ENCODE measurements around the gene DLK1.

DLK1 gene

GRCh38 chr14:100719976-100720520 lies 6.6 kb upstream of the DLK1 start:
- DNase-seq (ENCODE audit: low read depth), result no peak
- no peak overlapping the region for H3K4me3 ChIP-seq (ENCODE audit: control insufficient read depth, low read depth, low read length)
- no peak for TF ChIP-seq CTCF (IDR thresholded peaks at IDR 0.05; ENCODE audit: control insufficient read depth, insufficient read depth, low read depth, low read length, missing control alignments)

GRCh38 chr14:100721568-100721967 lies 5.1 kb upstream of the DLK1 start:
- no peak overlapping the region for H3K4me3 ChIP-seq (ENCODE audit: control insufficient read depth, low read depth, low read length)
- no peak for TF ChIP-seq CTCF (IDR thresholded peaks at IDR 0.05; ENCODE audit: control insufficient read depth, insufficient read depth, low read depth, low read length, missing control alignments)
- no peak for DNase-seq (ENCODE audit: low read depth)

- no peak for DNase-seq (ENCODE audit: low read depth)
- TF ChIP-seq CTCF (IDR thresholded peaks at IDR 0.05; ENCODE audit: control insufficient read depth, insufficient read depth, low read depth, low read length, missing control alignments), result no peak
These were observed 4.3 kb upstream of the DLK1 start for GRCh38 chr14:100722367-100722766.

GRCh38 chr14:100723135-100723829 lies 3.4 kb upstream of the DLK1 start:
- no peak for TF ChIP-seq CTCF (IDR thresholded peaks at IDR 0.05; ENCODE audit: control insufficient read depth, insufficient read depth, low read depth, low read length, missing control alignments)
- no peak overlapping the region for H3K4me3 ChIP-seq (ENCODE audit: control insufficient read depth, low read depth, low read length)
- DNase-seq (ENCODE audit: low read depth), result no peak

More at GRCh38 chr14:100722367-100722766, 4.3 kb upstream of the DLK1 start:
- no peak overlapping the region for H3K4me3 ChIP-seq (ENCODE audit: control insufficient read depth, low read depth, low read length)

GRCh38 chr14:100723830-100724437 lies 2.8 kb upstream of the DLK1 start:
- TF ChIP-seq CTCF (IDR thresholded peaks at IDR 0.05; ENCODE audit: control insufficient read depth, insufficient read depth, low read depth, low read length, missing control alignments), result no peak
- no peak for DNase-seq (ENCODE audit: low read depth)

GRCh38 chr14:100724536-100724935 lies 2.2 kb upstream of the DLK1 start:
- TF ChIP-seq CTCF (IDR thresholded peaks at IDR 0.05; ENCODE audit: control insufficient read depth, insufficient read depth, low read depth, low read length, missing control alignments), result no peak
- no peak for DNase-seq (ENCODE audit: low read depth)
- H3K4me3 ChIP-seq (ENCODE audit: control insufficient read depth, low read depth, low read length), result no peak overlapping the region

More at GRCh38 chr14:100723830-100724437, 2.8 kb upstream of the DLK1 start:
- no peak overlapping the region for H3K4me3 ChIP-seq (ENCODE audit: control insufficient read depth, low read depth, low read length)
